NCI-H446 treated with DMSO at 0.1 percent for 48 hours (cell line): ENCODE measurements around the gene HADHB.
"Not testable (repeated sequence)": the region's sequence is repeated elsewhere in the genome, so short reads cannot be mapped to it uniquely, and the experiment has no call there.

Source experiments
- DNase-seq: peaks from one replicate; lab custom pipeline; 2025; lab: John Stamatoyannopoulos, UW

HADHB gene

GRCh38 chr2:26297061-26297460, 52.3 kb downstream of the HADHB start:
- DNase-seq, result no peak

- no peak for DNase-seq
Observed at GRCh38 chr2:26298286-26298637, 53.5 kb downstream of the HADHB start.

- DNase-seq, result no peak
Observed at GRCh38 chr2:26298638-26299393, 54.1 kb downstream of the HADHB start.

- no peak for DNase-seq
Observed at GRCh38 chr2:26299471-26300101, 54.8 kb downstream of the HADHB start.

GRCh38 chr2:26300234-26300925, 55.6 kb downstream of the HADHB start:
- no peak for DNase-seq

GRCh38 chr2:26302846-26303245, 58.1 kb downstream of the HADHB start:
- no peak for DNase-seq

GRCh38 chr2:26305094-26305493, 60.4 kb downstream of the HADHB start:
- DNase-seq, result not testable (repeated sequence)

GRCh38 chr2:26305540-26305939, 60.8 kb downstream of the HADHB start:
- no peak for DNase-seq

GRCh38 chr2:26309921-26310320, 65.2 kb downstream of the HADHB start:
- DNase-seq, result no peak

GRCh38 chr2:26312471-26312870, 67.7 kb downstream of the HADHB start:
- DNase-seq, result no peak

- DNase-seq, result no peak
Observed at GRCh38 chr2:26313446-26313845, 68.7 kb downstream of the HADHB start.

GRCh38 chr2:26314243-26314642, 69.5 kb downstream of the HADHB start:
- no peak for DNase-seq

- DNase-seq, result no peak
Observed at GRCh38 chr2:26316041-26316440, 71.3 kb downstream of the HADHB start.

- DNase-seq, result no peak
Observed at GRCh38 chr2:26316845-26317244, 72.1 kb downstream of the HADHB start.

GRCh38 chr2:26317377-26318105, 72.8 kb downstream of the HADHB start:
- DNase-seq, result peak; percentile 41

GRCh38 chr2:26318950-26319349, 74.2 kb downstream of the HADHB start:
- peak; percentile 35 for DNase-seq

- not testable (repeated sequence) for DNase-seq
Observed at GRCh38 chr2:26324479-26324878, 79.7 kb downstream of the HADHB start.

- no peak for DNase-seq
Observed at GRCh38 chr2:26324903-26325302, 80.2 kb downstream of the HADHB start.

- DNase-seq, result no peak
Observed at GRCh38 chr2:26325851-26326250, 81.1 kb downstream of the HADHB start.

GRCh38 chr2:26326514-26326913, 81.8 kb downstream of the HADHB start:
- DNase-seq, result no peak

- DNase-seq, result no peak
Observed at GRCh38 chr2:26327291-26328272, 82.8 kb downstream of the HADHB start.
